GM12891 (cell line): Measurements from ENCODE around the gene STX5.

ENCODE experiments used
- POLR2A ChIP-seq: IDR thresholded peaks from 2 replicates; pipeline ENCODE4 v1.6.1; 2011; ENCODE audit warnings: low read depth, low read length, control low read depth
- POLR2AphosphoS5 ChIP-seq: IDR thresholded peaks from 2 replicates; pipeline ENCODE4 v1.6.1; 2011; ENCODE audit warnings: low read depth, low read length, control low read depth
- POU2F2 ChIP-seq: IDR thresholded peaks from 2 replicates; pipeline ENCODE4 v1.6.1; 2011; ENCODE audit warnings: low read depth, mild to moderate bottlenecking, control low read depth, low read length, moderate library complexity
- SPI1 ChIP-seq: IDR thresholded peaks from 2 replicates; pipeline ENCODE4 v1.6.1; 2011; ENCODE audit warnings: low read depth, low read length, control low read depth
- TAF1 ChIP-seq: IDR thresholded peaks from 2 replicates; pipeline ENCODE4 v1.6.1; 2011; ENCODE audit warnings: low read depth, low read length, control low read depth

DNA sequence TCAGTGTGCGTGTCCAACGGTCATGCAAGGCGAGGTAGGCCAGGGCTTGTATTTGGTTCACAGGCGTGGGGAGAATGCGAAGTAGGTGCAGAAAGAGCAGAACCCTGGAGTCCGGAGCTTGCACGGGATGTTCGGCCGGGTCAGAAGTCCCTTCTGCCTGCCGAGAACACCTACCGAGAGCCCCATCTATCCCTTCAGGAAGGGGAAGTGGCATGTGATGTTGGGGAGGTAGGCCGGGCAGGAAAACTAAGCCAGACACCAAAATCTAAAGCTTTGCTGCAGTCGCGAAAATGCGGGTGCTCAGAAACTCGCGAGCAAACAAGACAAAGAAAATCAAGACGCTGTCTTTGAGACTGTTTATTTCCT is 61.1 kb downstream of the STX5 start:
- no peak for TF ChIP-seq POLR2AphosphoS5
- no peak for TF ChIP-seq POLR2A
- 0 out of 2 replicates have a peak, but pooled peaks have one; percentile 10 for TF ChIP-seq SPI1
- no peak for TF ChIP-seq TAF1
- TF ChIP-seq POU2F2: no peak
